Naive thymus-derived CD4-positive, alpha-beta T cell (primary cell): Measurements from ENCODE around the gene ZNF649. TPM values are rescaled to one million over a fixed set of nuclear protein-coding genes. Genes with fewer than 3 reads are reported as not detected.

Experiments used
- ATAC-seq: fragments of 150-1000 bp; cut with Tn5 transposase; 2 replicates; pipeline ENCODE4 v1.10.0; 2021; ENCODE audit warnings: mild to moderate bottlenecking, moderate library complexity
- CTCF ChIA-PET: fragments of 350-600 bp; sonication (Branson Sonifier 250); formaldehyde crosslinking; loops from one replicate; lab custom pipeline; 2021; ENCODE audit warnings: antibody characterized with exemption; lab: Charles Lee
- POLR2A ChIA-PET: fragments of 350-600 bp; sonication (Branson Sonifier 250); formaldehyde crosslinking; loops from one replicate; lab custom pipeline; 2021; ENCODE audit warnings: antibody characterized with exemption, inconsistent platforms; lab: Charles Lee
- DNase-seq, 9 donors: peaks; one replicate each; pipeline versions ENCODE4 v3.0.0 to v3.0.0-alpha.2; 2020 to 2022; ENCODE audit warnings: mixed read lengths in 1 of 9
- H3K27ac ChIP-seq: one replicate; pipeline ENCODE4 v1.7.0; 2013; ENCODE audit warnings: mild to moderate bottlenecking, low read depth, low read length, moderate library complexity
- H3K27me3 ChIP-seq, 2 donors: one replicate each; pipeline ENCODE4 v1.7.0; 2013; ENCODE audit warnings: low read length in 2 of 2, mild to moderate bottlenecking in 2 of 2, moderate library complexity in 2 of 2; ENCODE audit not compliant: control insufficient read depth in 2 of 2, insufficient read depth in 2 of 2
- H3K36me3 ChIP-seq, 3 experiments: 1 replicate in 2 of 3; 2 replicates in 1 of 3; pipeline ENCODE4 v1.7.0; 2013; ENCODE audit warnings: low read length in 3 of 3, mild to moderate bottlenecking in 3 of 3, moderate library complexity in 1 of 3; ENCODE audit not compliant: insufficient read depth in 3 of 3, control insufficient read depth in 2 of 3
- H3K4me1 ChIP-seq, 2 donors: one replicate each; pipeline ENCODE4 v1.7.0; 2013; ENCODE audit warnings: low read length in 2 of 2, mild to moderate bottlenecking in 2 of 2, moderate library complexity in 1 of 2; ENCODE audit not compliant: control insufficient read depth in 2 of 2, insufficient read depth in 2 of 2
- H3K4me3 ChIP-seq: 2 replicates; pipeline ENCODE4 v1.7.0; 2013; ENCODE audit warnings: mild to moderate bottlenecking, low read length
- H3K9me3 ChIP-seq, 3 experiments: 1 replicate in 2 of 3; 2 replicates in 1 of 3; pipeline ENCODE4 v1.7.0; 2013; ENCODE audit warnings: low read length in 3 of 3; ENCODE audit not compliant: control insufficient read depth in 2 of 3
- H3K27ac Mint-ChIP-seq, 9 donors: one replicate each; pipeline ENCODE4 v1.8.0; 2020 to 2022; ENCODE audit warnings: mixed read lengths in 9 of 9, mild to moderate bottlenecking in 8 of 9, moderate library complexity in 5 of 9, inconsistent platforms in 2 of 9
- H3K27me3 Mint-ChIP-seq, 5 donors: one replicate each; pipeline ENCODE4 v1.8.0; 2021 to 2022; ENCODE audit warnings: mixed read lengths in 5 of 5, mild to moderate bottlenecking in 1 of 5
- H3K36me3 Mint-ChIP-seq, 5 donors: one replicate each; pipeline ENCODE4 v1.8.0; 2020 to 2022; ENCODE audit warnings: mixed read lengths in 5 of 5, mild to moderate bottlenecking in 3 of 5, inconsistent platforms in 1 of 5
- H3K4me1 Mint-ChIP-seq, 7 donors: one replicate each; pipeline ENCODE4 v1.8.0; 2020 to 2022; ENCODE audit warnings: mixed read lengths in 7 of 7, mild to moderate bottlenecking in 3 of 7, inconsistent platforms in 1 of 7
- H3K4me3 Mint-ChIP-seq, 10 donors: one replicate each; pipeline ENCODE4 v1.8.0; 2020 to 2022; ENCODE audit warnings: mild to moderate bottlenecking in 10 of 10, mixed read lengths in 10 of 10, moderate library complexity in 6 of 10, inconsistent platforms in 2 of 10
- H3K9me3 Mint-ChIP-seq, 11 donors: one replicate each; pipeline ENCODE4 v1.8.0; 2020 to 2022; ENCODE audit warnings: mixed read lengths in 11 of 11, mild to moderate bottlenecking in 4 of 11, inconsistent platforms in 1 of 11, moderate library complexity in 1 of 11
- intact Hi-C, 2 donors: fragments of 100-400 bp; cut with micrococcal nuclease; formaldehyde crosslinking; loops; one replicate each; pipeline ENCODE4 v1.15.1; 2023
- polyA plus RNA-seq, 2 donors: library from polyadenylated mRNA; unstranded; fragments of 300-500 nt; fragmentation: Illumina TruSeq; gene quantifications; one replicate each; pipeline ENCODE4 v1.2.3, GENCODE V29; 2021
- total RNA-seq, 6 experiments: library from RNA in 5 of 6; stranded (reverse) in 5 of 6; gene quantifications; 1 replicate in 5 of 6; 2 replicates in 1 of 6; pipeline ENCODE4 v1.2.3 and lab custom pipeline; 2021 to 2026

ZNF649 gene
- total and polyA plus RNA-seq, 7 experiments from 2014 or later = 9.3 to 33.4 (median 14.3) TPM

DNA sequence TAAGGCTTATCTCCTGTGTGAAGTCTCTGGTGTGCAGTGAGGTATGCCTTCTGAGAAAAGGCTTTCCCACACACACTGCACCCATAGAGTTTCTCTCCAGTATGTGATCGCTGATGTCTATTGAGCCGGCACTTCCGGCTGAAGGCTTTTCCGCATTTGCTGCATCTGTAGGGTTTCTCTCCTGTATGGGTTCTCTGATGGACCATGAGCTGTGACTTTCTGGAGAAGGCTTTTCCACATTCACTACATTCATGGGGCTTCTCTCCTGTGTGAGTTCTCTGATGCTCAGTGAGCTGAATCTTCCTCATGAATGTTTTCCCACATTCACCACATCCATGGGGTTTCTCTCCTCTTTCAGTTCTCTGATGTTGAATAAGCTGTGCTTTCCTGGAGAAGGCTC lies 31.7 kb downstream of the ZNF649 start:
- POLR2A ChIA-PET = no interaction called here
- ATAC-seq = no peak
- H3K36me3 Mint-ChIP-seq = peaks cover 67 to 95% (median 72%) of the 10 kb centered on the region in 5 donors
- no peak overlapping the region for H3K27ac ChIP-seq
- peak overlapping the region; percentile 13 for H3K4me3 ChIP-seq
- peaks cover 0 to 10% (median 0%) of the 10 kb centered on the region in 7 donors for H3K4me1 Mint-ChIP-seq
- CTCF ChIA-PET = no interaction called here
- no peaks in the 10 kb centered on the region for H3K27me3 ChIP-seq
- intact Hi-C loops = no loop called here
- peaks cover 15 to 96% (median 64%) of the 10 kb centered on the region in 3 experiments for H3K9me3 ChIP-seq
- H3K9me3 Mint-ChIP-seq = peaks cover 29 to 100% (median 92%) of the 10 kb centered on the region in 11 donors
- H3K27me3 Mint-ChIP-seq = no peaks in the 10 kb centered on the region
- no peak for DNase-seq
- no peaks in the 10 kb centered on the region for H3K4me1 ChIP-seq
- no peak overlapping the region for H3K27ac Mint-ChIP-seq
- no peak overlapping the region for H3K4me3 Mint-ChIP-seq
- peaks cover 3 to 64% (median 25%) of the 10 kb centered on the region in 3 experiments for H3K36me3 ChIP-seq

DNA sequence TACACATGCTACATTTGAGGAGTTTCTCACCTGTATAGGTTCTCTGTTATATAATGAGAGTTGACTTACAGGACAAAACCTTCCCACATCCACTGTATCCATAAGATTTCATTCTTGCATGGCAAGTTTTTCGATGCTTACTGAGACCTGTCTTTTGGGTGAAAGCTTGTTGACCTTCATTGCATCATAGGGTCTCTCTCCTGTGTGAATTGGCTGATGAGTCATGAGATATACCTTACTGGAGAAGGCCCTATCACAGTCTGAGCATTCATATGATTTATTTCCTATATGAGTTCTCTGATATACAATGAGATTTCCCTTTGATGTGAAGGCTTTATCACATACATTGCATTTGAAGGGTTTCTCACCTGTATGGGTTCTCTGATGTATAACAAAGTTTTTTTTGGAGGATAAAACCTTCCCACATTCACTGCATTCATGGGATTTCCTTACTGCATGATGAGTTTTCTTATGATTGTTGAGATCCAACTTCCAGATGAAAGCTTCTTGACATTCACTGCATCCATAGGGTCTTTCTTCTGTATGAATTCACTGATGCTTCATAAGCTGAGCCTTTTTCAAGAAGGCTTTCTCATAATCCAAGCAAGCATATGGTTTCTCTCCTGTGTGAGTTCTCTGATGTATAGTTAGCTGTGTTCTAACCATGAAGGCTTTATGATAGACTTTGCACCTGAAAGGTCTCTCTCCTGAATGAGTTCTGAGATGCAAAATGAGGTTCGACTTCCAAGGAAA lies 42.8 kb downstream of the ZNF649 start:
- Histone ChIP-seq H3K36me3 (peaks cover 0 to 8% (median 0%) of the 10 kb centered on the region in 3 experiments), H3K27ac (no peak overlapping the region), H3K27me3 (no peaks in the 10 kb centered on the region), H3K4me3 (peak overlapping the region; percentile 4), H3K9me3 (peaks cover 17 to 87% (median 38%) of the 10 kb centered on the region in 3 experiments), H3K4me1 (no peaks in the 10 kb centered on the region)
- intact Hi-C loops = no loop called here
- DNase-seq (no peak), ATAC-seq (no peak)
- no peak overlapping the region for H3K4me3 Mint-ChIP-seq
- no peaks in the 10 kb centered on the region for H3K4me1 Mint-ChIP-seq
- H3K27ac Mint-ChIP-seq = no peak overlapping the region
- H3K27me3 Mint-ChIP-seq = no peaks in the 10 kb centered on the region
- peaks cover 15 to 54% (median 30%) of the 10 kb centered on the region in 5 donors for H3K36me3 Mint-ChIP-seq
- POLR2A ChIA-PET = no interaction called here
- H3K9me3 Mint-ChIP-seq = peaks cover 12 to 97% (median 71%) of the 10 kb centered on the region in 11 donors
- CTCF ChIA-PET = no interaction called here

Other genes starting within 250 kb of the ZNF649 start
- 10 to 100 TPM in 1 of 5 experiments, 1 to 10 TPM in 4; 7.2 to 11.5 (median 8.0) TPM for gene SPACA6, start 211.7 kb downstream of the ZNF649 start, total RNA-seq
- 1 to 10 TPM; 2.0 to 4.9 TPM for gene SPACA6, start 211.7 kb downstream of the ZNF649 start, polyA plus RNA-seq
- not detected for gene HAS1, start 181.0 kb downstream of the ZNF649 start, total RNA-seq
- gene HAS1, start 181.0 kb downstream of the ZNF649 start, polyA plus RNA-seq = under 1 TPM; 0.11 to 0.90 TPM
- 10 to 100 TPM in 1 of 5 experiments, 1 to 10 TPM in 1, under 1 TPM in 2, not detected in 1; 0.38 to 68.2 (median 3.4) TPM for gene FPR1, start 153.1 kb downstream of the ZNF649 start, total RNA-seq
- under 1 TPM; 0.24 to 0.30 TPM for gene FPR1, start 153.1 kb downstream of the ZNF649 start, polyA plus RNA-seq
- gene FPR2, start 143.8 kb downstream of the ZNF649 start, total RNA-seq = 1 to 10 TPM in 1 of 5 experiments, under 1 TPM in 1, not detected in 3; 0.16 to 7.9 TPM
- not detected for gene FPR2, start 143.8 kb downstream of the ZNF649 start, polyA plus RNA-seq
- 1 to 10 TPM in 2 of 5 experiments, under 1 TPM in 2, not detected in 1; 0.13 to 5.1 (median 3.0) TPM for gene FPR3, start 109.9 kb downstream of the ZNF649 start, total RNA-seq
- not detected for gene FPR3, start 109.9 kb downstream of the ZNF649 start, polyA plus RNA-seq
- 10 to 100 TPM in 3 of 5 experiments, 1 to 10 TPM in 2; 7.7 to 28.5 (median 13.3) TPM for gene ZNF577, start 17.1 kb downstream of the ZNF649 start, total RNA-seq
- gene ZNF577, start 17.1 kb downstream of the ZNF649 start, polyA plus RNA-seq = 1 to 10 TPM; 3.7 to 6.5 TPM
- 1 to 10 TPM; 1.5 to 9.6 (median 5.2) TPM for gene ZNF613, start 22.5 kb upstream of the ZNF649 start, total RNA-seq
- 1 to 10 TPM; 3.3 to 8.2 TPM for gene ZNF613, start 22.5 kb upstream of the ZNF649 start, polyA plus RNA-seq
- gene ZNF350, start 81.8 kb upstream of the ZNF649 start, total RNA-seq = 10 to 100 TPM; 18.1 to 43.7 (median 36.0) TPM
- 10 to 100 TPM; 19.9 to 26.8 TPM for gene ZNF350, start 81.8 kb upstream of the ZNF649 start, polyA plus RNA-seq
- gene ZNF615, start 103.2 kb upstream of the ZNF649 start, total RNA-seq = 10 to 100 TPM in 3 of 5 experiments, 1 to 10 TPM in 2; 8.7 to 20.9 (median 11.0) TPM
- 10 to 100 TPM; 11.5 to 12.1 TPM for gene ZNF615, start 103.2 kb upstream of the ZNF649 start, polyA plus RNA-seq
- 10 to 100 TPM in 3 of 5 experiments, 1 to 10 TPM in 2; 5.0 to 14.1 (median 11.1) TPM for gene ZNF614, start 123.4 kb upstream of the ZNF649 start, total RNA-seq
- 1 to 10 TPM; 5.6 to 7.0 TPM for gene ZNF614, start 123.4 kb upstream of the ZNF649 start, polyA plus RNA-seq
- gene ZNF432, start 143.8 kb upstream of the ZNF649 start, total RNA-seq = 10 to 100 TPM; 13.2 to 25.0 (median 18.1) TPM
- 1 to 10 TPM; 3.0 to 7.9 TPM for gene ZNF432, start 143.8 kb upstream of the ZNF649 start, polyA plus RNA-seq
- gene ZNF841, start 190.7 kb upstream of the ZNF649 start, total RNA-seq = 10 to 100 TPM; 22.6 to 43.5 (median 27.5) TPM
- gene ZNF841, start 190.7 kb upstream of the ZNF649 start, polyA plus RNA-seq = 1 to 10 TPM; 3.1 to 3.7 TPM
- 10 to 100 TPM in 2 of 5 experiments, 1 to 10 TPM in 3; 2.8 to 18.5 (median 6.1) TPM for gene ZNF616, start 234.9 kb upstream of the ZNF649 start, total RNA-seq
- gene ZNF616, start 234.9 kb upstream of the ZNF649 start, polyA plus RNA-seq = 10 to 100 TPM in 1 of 2 donors, 1 to 10 TPM in 1; 6.5 to 10.8 TPM